Ovary (tissue), 3 donors: ENCODE data around the gene TTC28.

Source experiments
- POLR2A ChIP-seq: fragments of 450-650 bp; IDR thresholded peaks from one replicate; pipeline ENCODE4 v1.6.1; 2017; ENCODE audit warnings: antibody characterized with exemption, mild to moderate bottlenecking, moderate library complexity
- TF ChIP-seq, protein P1 (sequence below), 3 donors: fragments of 450-650 bp in 2 of 3; fragments of 200-600 bp in 1 of 3; IDR thresholded peaks; one replicate each; pipeline versions ENCODE4 v1.5.1 to v1.8.0; 2016 to 2022; ENCODE audit warnings: antibody characterized with exemption in 3 of 3, mild to moderate bottlenecking in 1 of 3
- donor health status: DM: no; HTN: no; CAD: no.

DNA sequence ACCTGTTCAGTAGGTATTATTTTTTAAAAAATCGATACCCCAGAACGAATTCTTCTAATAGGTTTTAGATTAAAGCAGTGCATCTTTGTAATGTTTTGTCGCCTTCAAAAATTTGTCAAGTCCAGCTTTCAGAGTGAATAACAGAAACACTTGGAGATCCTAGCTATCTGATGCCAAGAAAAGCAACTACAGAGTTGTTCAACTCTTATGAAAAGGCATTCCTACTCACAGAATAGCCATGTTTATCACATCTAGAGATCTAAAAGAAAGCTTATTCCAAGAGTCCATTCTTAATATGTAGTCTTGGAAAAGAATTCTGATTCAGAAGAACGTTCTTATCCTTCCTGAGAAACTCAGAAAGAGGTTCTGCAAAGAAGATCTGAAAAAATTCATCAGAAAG lies 268.5 kb downstream of the TTC28 start:
- TF ChIP-seq, protein P1, sequence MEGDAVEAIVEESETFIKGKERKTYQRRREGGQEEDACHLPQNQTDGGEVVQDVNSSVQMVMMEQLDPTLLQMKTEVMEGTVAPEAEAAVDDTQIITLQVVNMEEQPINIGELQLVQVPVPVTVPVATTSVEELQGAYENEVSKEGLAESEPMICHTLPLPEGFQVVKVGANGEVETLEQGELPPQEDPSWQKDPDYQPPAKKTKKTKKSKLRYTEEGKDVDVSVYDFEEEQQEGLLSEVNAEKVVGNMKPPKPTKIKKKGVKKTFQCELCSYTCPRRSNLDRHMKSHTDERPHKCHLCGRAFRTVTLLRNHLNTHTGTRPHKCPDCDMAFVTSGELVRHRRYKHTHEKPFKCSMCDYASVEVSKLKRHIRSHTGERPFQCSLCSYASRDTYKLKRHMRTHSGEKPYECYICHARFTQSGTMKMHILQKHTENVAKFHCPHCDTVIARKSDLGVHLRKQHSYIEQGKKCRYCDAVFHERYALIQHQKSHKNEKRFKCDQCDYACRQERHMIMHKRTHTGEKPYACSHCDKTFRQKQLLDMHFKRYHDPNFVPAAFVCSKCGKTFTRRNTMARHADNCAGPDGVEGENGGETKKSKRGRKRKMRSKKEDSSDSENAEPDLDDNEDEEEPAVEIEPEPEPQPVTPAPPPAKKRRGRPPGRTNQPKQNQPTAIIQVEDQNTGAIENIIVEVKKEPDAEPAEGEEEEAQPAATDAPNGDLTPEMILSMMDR (IDR thresholded peaks at IDR 0.05), result no peak
- no peak for TF ChIP-seq POLR2A
